Measurements from ENCODE around the gene CAMK2B. TPM values are rescaled to one million over a fixed set of nuclear protein-coding genes. Genes with fewer than 3 reads are reported as not detected.

The CAMK2B gene
- total and polyA plus RNA-seq, 2 experiments from 2014 or later, result 0.37 to 1.7 TPM

DNA sequence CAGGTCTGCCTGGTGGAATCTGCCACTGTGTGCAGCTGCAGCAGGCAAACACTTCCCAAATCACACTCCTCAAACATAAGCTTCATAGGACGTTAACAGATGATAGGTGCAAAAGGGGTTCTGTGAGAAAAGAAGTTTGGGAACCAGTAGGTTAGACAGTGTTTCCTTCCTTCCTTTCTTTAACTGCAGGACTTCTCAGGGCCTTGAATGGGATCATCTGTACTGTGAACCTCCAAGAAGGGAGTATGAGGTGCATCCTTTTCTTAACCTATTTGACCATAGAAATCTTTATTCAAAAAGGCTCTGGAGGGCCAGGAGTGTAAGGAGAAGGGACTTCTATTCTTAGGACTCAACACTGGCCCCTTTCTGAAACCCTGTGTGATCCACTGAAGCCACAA is 33.0 kb downstream of the CAMK2B start:
- Histone ChIP-seq H3K36me3 (replicated peaks; ENCODE audit: insufficient read depth, low read depth) (no peaks in the 10 kb centered on the region), H3K27ac (no peak overlapping the region), H2AFZ (no peak overlapping the region), H3K27me3 (peaks cover 49% of the 10 kb centered on the region), H3K4me3 (no peak overlapping the region), H3K9me3 (ENCODE audit: low read depth) (no peaks in the 10 kb centered on the region), H3K4me2 (no peak overlapping the region), H4K20me1 (ENCODE audit: insufficient read depth, poor library complexity, severe bottlenecking) (no peaks in the 10 kb centered on the region), H3K9me2 (replicated peaks; ENCODE audit: insufficient read depth) (no peaks in the 10 kb centered on the region), H3K4me1 (ENCODE audit: insufficient read depth) (peaks cover 5% of the 10 kb centered on the region), H3K79me2 (no peaks in the 10 kb centered on the region)
- DNase-seq (ENCODE audit: low spot score), result no peak
- WGBS (ENCODE audit: low lambda C conversion rate, missing lambda C conversion rate), result 54% methylated on average over 1 of the region's 1 CpG
- TF ChIP-seq EZH2phosphoT487 (IDR thresholded peaks at IDR 0.05; ENCODE audit: low read depth, severe bottlenecking, unreplicated experiment) (no peak), EZH2 (IDR thresholded peaks at IDR 0.05; ENCODE audit: borderline replicate concordance) (no peak)
- TF ChIP-seq, protein P1, sequence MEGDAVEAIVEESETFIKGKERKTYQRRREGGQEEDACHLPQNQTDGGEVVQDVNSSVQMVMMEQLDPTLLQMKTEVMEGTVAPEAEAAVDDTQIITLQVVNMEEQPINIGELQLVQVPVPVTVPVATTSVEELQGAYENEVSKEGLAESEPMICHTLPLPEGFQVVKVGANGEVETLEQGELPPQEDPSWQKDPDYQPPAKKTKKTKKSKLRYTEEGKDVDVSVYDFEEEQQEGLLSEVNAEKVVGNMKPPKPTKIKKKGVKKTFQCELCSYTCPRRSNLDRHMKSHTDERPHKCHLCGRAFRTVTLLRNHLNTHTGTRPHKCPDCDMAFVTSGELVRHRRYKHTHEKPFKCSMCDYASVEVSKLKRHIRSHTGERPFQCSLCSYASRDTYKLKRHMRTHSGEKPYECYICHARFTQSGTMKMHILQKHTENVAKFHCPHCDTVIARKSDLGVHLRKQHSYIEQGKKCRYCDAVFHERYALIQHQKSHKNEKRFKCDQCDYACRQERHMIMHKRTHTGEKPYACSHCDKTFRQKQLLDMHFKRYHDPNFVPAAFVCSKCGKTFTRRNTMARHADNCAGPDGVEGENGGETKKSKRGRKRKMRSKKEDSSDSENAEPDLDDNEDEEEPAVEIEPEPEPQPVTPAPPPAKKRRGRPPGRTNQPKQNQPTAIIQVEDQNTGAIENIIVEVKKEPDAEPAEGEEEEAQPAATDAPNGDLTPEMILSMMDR (IDR thresholded peaks at IDR 0.05; ENCODE audit: poor library complexity), result no peak

- TF ChIP-seq EZH2phosphoT487 (IDR thresholded peaks at IDR 0.05; ENCODE audit: low read depth, severe bottlenecking, unreplicated experiment) (no peak), EZH2 (IDR thresholded peaks at IDR 0.05; ENCODE audit: borderline replicate concordance) (no peak)
- TF ChIP-seq, protein P1 (IDR thresholded peaks at IDR 0.05; ENCODE audit: poor library complexity), result no peak
- Histone ChIP-seq H4K20me1 (ENCODE audit: insufficient read depth, poor library complexity, severe bottlenecking) (no peaks in the 10 kb centered on the region), H3K4me1 (ENCODE audit: insufficient read depth) (peaks cover 5% of the 10 kb centered on the region), H3K4me2 (no peak overlapping the region), H3K79me2 (no peaks in the 10 kb centered on the region), H3K27ac (peak overlapping the region; percentile 57), H3K9me2 (replicated peaks; ENCODE audit: insufficient read depth) (no peaks in the 10 kb centered on the region), H3K27me3 (peaks cover 43% of the 10 kb centered on the region), H3K4me3 (no peak overlapping the region), H3K36me3 (replicated peaks; ENCODE audit: insufficient read depth, low read depth) (no peaks in the 10 kb centered on the region), H3K9me3 (ENCODE audit: low read depth) (no peaks in the 10 kb centered on the region), H2AFZ (no peak overlapping the region)
- DNase-seq (ENCODE audit: low spot score), result peak; percentile 1
- 85% methylated on average over 9 of the region's 9 CpGs for WGBS (ENCODE audit: low lambda C conversion rate, missing lambda C conversion rate)
Observed at GRCh38 chr7:44291733-44292419, 33.5 kb downstream of the CAMK2B start.

DNA sequence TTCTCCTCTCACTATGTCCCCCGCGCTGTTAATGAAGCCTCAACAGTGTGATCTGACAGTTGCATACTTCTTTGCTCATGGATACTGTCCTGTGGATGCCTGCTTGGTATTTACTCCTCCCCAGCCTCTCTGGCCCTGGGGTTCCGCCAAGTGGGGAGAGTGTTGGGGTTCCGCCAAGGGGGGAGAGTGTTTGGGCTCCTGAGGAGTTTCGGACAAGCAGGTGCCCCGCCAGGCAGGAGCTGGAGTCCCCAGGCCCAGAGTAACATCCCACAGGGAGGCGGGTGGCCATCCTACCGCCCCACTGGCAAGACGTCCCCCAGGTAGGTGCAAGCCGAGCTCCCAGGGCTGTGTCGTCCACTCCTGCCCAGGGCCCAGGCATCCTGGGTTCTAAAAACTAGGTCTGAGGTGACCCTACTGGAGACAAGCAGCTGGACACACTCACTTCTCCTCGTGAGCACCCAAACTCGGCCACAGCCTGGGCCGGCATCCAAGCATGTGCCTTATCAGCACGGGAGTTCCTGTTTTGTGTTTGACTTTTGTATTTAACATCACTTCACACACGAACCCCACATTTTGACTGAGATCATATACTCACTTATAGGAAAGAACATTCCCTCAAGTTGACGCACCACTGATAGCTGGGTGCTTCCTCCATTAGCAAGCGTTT is 34.2 kb downstream of the CAMK2B start:
- H4K20me1 ChIP-seq (ENCODE audit: insufficient read depth, poor library complexity, severe bottlenecking), result no peaks in the 10 kb centered on the region
- no peaks in the 10 kb centered on the region for H3K79me2 ChIP-seq
- peaks cover 5% of the 10 kb centered on the region for H3K4me1 ChIP-seq (ENCODE audit: insufficient read depth)
- H3K9me2 ChIP-seq (replicated peaks; ENCODE audit: insufficient read depth), result no peaks in the 10 kb centered on the region
- DNase-seq (ENCODE audit: low spot score), result no peak
- no peaks in the 10 kb centered on the region for H3K9me3 ChIP-seq (ENCODE audit: low read depth)
- no peak for TF ChIP-seq EZH2 (IDR thresholded peaks at IDR 0.05; ENCODE audit: borderline replicate concordance)
- no peak for TF ChIP-seq EZH2phosphoT487 (IDR thresholded peaks at IDR 0.05; ENCODE audit: low read depth, severe bottlenecking, unreplicated experiment)
- TF ChIP-seq, protein P1 (IDR thresholded peaks at IDR 0.05; ENCODE audit: poor library complexity), result no peak
- H3K4me2 ChIP-seq, result no peak overlapping the region
- H3K27me3 ChIP-seq, result peaks cover 43% of the 10 kb centered on the region
- H3K27ac ChIP-seq, result no peak overlapping the region
- no peak overlapping the region for H2AFZ ChIP-seq
- no peak overlapping the region for H3K4me3 ChIP-seq
- 85% methylated on average over 18 of the region's 18 CpGs for WGBS (ENCODE audit: low lambda C conversion rate, missing lambda C conversion rate)
- H3K36me3 ChIP-seq (replicated peaks; ENCODE audit: insufficient read depth, low read depth), result no peaks in the 10 kb centered on the region

Data from hepatocyte (in vitro differentiated cells).